ENCODE data around the gene FLAD1.

FLAD1 gene

DNA sequence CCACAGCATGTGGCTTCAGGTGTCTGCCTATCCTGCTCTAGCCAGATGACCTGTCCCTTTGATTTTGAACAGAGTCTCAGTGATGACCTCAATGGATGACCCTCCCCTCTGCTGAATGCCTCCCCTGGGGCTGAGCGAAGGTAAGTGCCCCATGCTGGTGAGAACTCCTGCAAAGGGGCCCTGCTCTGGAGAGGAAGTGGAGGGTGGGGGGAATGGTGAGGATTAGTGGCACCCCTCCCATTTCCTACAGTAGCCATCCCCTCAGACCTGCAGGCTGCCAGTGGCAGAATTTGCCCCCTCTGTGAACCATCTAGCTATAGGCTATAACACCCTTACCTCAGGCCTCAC lies 43.0 kb upstream of the FLAD1 start:
- no peak overlapping the region for H3K9ac ChIP-seq (ENCODE audit: insufficient read length)
- TF ChIP-seq FOXP2 (optimal IDR thresholded peaks at IDR 0.05; ENCODE audit: control extremely low read depth, extremely low read length, insufficient read depth) (no peak), EZH2 (IDR thresholded peaks at IDR 0.05) (no peak), POLR2AphosphoS5 (IDR thresholded peaks at IDR 0.05; ENCODE audit: borderline replicate concordance, low read depth, low read length) (no peak)
- no peaks in the 10 kb centered on the region for H3K9me3 ChIP-seq (ENCODE audit: low read depth, low read length)
- peak overlapping the region; percentile 90 for H3K27ac ChIP-seq
- no peak for DNase-seq (ENCODE audit: low read depth, low spot score)
- no peaks in the 10 kb centered on the region for H3K36me3 ChIP-seq (ENCODE audit: insufficient read depth, low read length)
- peak overlapping the region; percentile 64 for H3K4me3 ChIP-seq

DNA sequence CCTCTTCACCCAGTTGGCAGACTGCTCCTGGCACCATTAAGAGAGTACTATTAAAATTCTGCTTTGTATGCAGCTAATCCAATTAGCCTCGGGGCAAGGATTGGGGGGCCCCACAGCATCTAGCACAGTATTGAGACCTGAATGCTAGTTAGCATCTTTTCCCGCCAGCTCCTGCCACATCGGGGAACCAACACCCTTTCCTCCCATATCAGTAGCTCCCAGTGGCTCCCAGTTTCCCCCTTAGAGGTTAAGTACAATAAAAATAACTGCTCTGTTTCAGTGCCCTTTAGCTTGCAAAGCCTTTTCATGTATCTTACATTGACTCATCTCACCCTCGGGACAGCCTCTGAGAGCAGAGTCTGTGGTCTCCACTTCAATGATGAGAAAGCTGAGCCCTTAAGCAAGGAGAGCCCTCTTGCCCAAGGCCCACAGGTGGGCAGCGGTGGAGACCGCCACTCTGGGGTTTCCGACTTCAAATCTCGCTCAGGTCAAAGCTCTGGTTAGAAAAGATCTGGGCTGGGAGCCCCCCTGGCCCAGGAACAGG lies 42.4 kb upstream of the FLAD1 start:
- H3K4me3 ChIP-seq: peak overlapping the region; percentile 64
- peak overlapping the region; percentile 90 for H3K27ac ChIP-seq
- H3K9ac ChIP-seq (ENCODE audit: insufficient read length): peak overlapping the region; percentile 34
- H3K36me3 ChIP-seq (ENCODE audit: insufficient read depth, low read length): no peaks in the 10 kb centered on the region
- peak; percentile 79 for DNase-seq (ENCODE audit: low read depth, low spot score)
- TF ChIP-seq EZH2 (IDR thresholded peaks at IDR 0.05): no peak
- no peak for TF ChIP-seq FOXP2 (optimal IDR thresholded peaks at IDR 0.05; ENCODE audit: control extremely low read depth, extremely low read length, insufficient read depth)
- peak; percentile 34; the same call in 1 of the 2 replicates for TF ChIP-seq POLR2AphosphoS5 (IDR thresholded peaks at IDR 0.05; ENCODE audit: borderline replicate concordance, low read depth, low read length)
- H3K9me3 ChIP-seq (ENCODE audit: low read depth, low read length): no peaks in the 10 kb centered on the region

GRCh38 chr1:154941333-154942013 lies 41.7 kb upstream of the FLAD1 start:
- no peaks in the 10 kb centered on the region for H3K36me3 ChIP-seq (ENCODE audit: insufficient read depth, low read length)
- no peak overlapping the region for H3K4me3 ChIP-seq
- peak overlapping the region; percentile 90 for H3K27ac ChIP-seq
- TF ChIP-seq EZH2 (IDR thresholded peaks at IDR 0.05) (no peak), POLR2AphosphoS5 (IDR thresholded peaks at IDR 0.05; ENCODE audit: borderline replicate concordance, low read depth, low read length) (no peak), FOXP2 (optimal IDR thresholded peaks at IDR 0.05; ENCODE audit: control extremely low read depth, extremely low read length, insufficient read depth) (no peak)
- H3K9me3 ChIP-seq (ENCODE audit: low read depth, low read length): no peaks in the 10 kb centered on the region
- DNase-seq (ENCODE audit: low read depth, low spot score): no peak
- no peak overlapping the region for H3K9ac ChIP-seq (ENCODE audit: insufficient read length)

DNA sequence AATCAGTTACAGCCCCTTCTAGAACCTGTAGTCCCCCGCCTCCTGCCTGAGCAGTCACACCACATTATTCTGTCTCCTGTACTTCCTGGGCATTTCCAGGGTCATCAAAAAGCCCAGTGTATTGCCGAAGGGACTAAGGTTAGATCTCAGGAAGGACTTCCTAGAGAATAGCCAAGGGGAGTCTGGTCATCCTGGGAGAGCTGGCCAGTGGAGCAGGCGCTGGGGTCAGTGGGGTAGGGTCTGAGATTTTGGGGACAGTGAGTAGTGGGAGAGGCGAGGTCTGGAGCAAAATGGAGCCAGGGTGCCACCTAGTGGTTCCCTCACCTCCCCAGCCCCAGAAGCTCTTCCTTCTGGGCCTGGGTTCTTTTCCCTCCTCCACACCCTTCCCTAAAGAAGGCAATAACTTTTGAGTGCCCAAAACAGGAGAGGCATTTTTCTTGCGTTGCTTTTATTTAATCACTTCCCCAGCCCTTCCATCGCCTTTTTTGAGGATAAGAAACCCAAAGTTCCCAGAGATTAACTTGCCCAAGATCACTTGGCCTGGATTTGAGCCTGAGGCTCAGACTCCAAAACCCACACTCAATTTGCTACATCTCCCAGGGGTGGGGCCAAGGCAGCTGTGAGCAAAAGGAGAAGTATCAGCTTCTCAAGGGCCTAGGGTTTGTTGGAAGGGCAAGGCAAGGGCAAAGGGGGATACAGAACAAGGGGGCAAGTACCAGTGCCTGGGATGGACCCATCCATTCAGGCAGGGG lies 39.3 kb upstream of the FLAD1 start:
- H3K4me3 ChIP-seq: 0 out of 2 replicates have a peak overlapping the region, but pooled peaks have one; percentile 23
- no peak for DNase-seq (ENCODE audit: low read depth, low spot score)
- peak overlapping the region; percentile 49 for H3K9ac ChIP-seq (ENCODE audit: insufficient read length)
- H3K36me3 ChIP-seq (ENCODE audit: insufficient read depth, low read length): no peaks in the 10 kb centered on the region
- TF ChIP-seq FOXP2 (optimal IDR thresholded peaks at IDR 0.05; ENCODE audit: control extremely low read depth, extremely low read length, insufficient read depth): no peak
- no peak for TF ChIP-seq POLR2AphosphoS5 (IDR thresholded peaks at IDR 0.05; ENCODE audit: borderline replicate concordance, low read depth, low read length)
- TF ChIP-seq EZH2 (IDR thresholded peaks at IDR 0.05): no peak
- no peaks in the 10 kb centered on the region for H3K9me3 ChIP-seq (ENCODE audit: low read depth, low read length)
- H3K27ac ChIP-seq: peak overlapping the region; percentile 90

GRCh38 chr1:154944401-154945159 lies 38.6 kb upstream of the FLAD1 start:
- peak overlapping the region; percentile 49 for H3K9ac ChIP-seq (ENCODE audit: insufficient read length)

DNA sequence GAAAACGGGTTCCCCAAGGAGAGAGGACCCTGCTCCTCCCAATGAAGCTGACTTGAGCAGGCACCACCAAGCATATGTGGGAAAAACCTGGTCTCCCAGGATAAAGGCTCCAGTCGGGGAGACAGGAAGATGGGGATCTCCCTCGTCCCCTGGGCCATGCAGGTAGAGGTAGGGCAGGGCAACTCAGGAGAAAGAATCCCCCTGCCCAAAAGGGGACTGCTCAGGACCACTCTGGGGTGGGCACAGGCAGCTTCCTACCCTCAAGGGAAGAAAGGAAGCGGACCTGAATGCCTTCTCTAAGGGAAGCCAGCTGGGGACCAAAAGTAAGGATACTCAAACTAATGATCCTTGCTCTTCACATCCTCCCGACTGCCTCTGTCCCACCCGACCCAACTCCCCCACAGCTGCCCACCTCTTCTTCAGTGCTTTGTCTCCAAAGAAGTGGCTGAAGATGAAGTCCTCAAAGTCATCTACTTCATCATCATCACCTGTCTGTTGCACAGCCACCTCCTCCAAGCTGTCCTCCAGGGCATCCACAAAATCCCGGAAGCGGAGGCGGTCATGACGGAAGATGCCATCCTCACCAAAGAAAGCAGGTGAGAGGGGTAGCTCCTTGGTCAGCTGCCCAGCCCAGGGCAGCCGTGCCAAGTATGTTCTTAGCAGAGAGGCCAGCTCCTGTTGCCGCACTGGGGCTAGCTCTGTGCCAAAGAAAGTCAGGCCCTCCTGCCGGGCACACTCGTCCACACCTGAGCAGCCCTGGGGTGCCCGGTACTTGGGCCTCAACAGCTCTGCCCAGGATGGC lies 37.8 kb upstream of the FLAD1 start:
- H3K9ac ChIP-seq (ENCODE audit: insufficient read length): no peak overlapping the region
- no peak for DNase-seq (ENCODE audit: low read depth, low spot score)
- no peak for TF ChIP-seq FOXP2 (optimal IDR thresholded peaks at IDR 0.05; ENCODE audit: control extremely low read depth, extremely low read length, insufficient read depth)
- TF ChIP-seq POLR2AphosphoS5 (IDR thresholded peaks at IDR 0.05; ENCODE audit: borderline replicate concordance, low read depth, low read length): no peak
- no peak for TF ChIP-seq EZH2 (IDR thresholded peaks at IDR 0.05)
- H3K36me3 ChIP-seq (ENCODE audit: insufficient read depth, low read length): no peaks in the 10 kb centered on the region
- no peak overlapping the region for H3K27ac ChIP-seq
- H3K4me3 ChIP-seq: no peak overlapping the region
- H3K9me3 ChIP-seq (ENCODE audit: low read depth, low read length): no peaks in the 10 kb centered on the region

More at GRCh38 chr1:154944401-154945159, 38.6 kb upstream of the FLAD1 start:
- no peaks in the 10 kb centered on the region for H3K36me3 ChIP-seq (ENCODE audit: insufficient read depth, low read length)
- TF ChIP-seq FOXP2 (optimal IDR thresholded peaks at IDR 0.05; ENCODE audit: control extremely low read depth, extremely low read length, insufficient read depth): no peak
- no peak for TF ChIP-seq POLR2AphosphoS5 (IDR thresholded peaks at IDR 0.05; ENCODE audit: borderline replicate concordance, low read depth, low read length)
- TF ChIP-seq EZH2 (IDR thresholded peaks at IDR 0.05): no peak
- no peak for DNase-seq (ENCODE audit: low read depth, low spot score)
- H3K9me3 ChIP-seq (ENCODE audit: low read depth, low read length): no peaks in the 10 kb centered on the region
- H3K4me3 ChIP-seq: no peak overlapping the region
- peak overlapping the region; percentile 90 for H3K27ac ChIP-seq

GRCh38 chr1:154945962-154946850 lies 36.9 kb upstream of the FLAD1 start:
- no peaks in the 10 kb centered on the region for H3K36me3 ChIP-seq (ENCODE audit: insufficient read depth, low read length)
- TF ChIP-seq FOXP2 (optimal IDR thresholded peaks at IDR 0.05; ENCODE audit: control extremely low read depth, extremely low read length, insufficient read depth) (no peak), POLR2AphosphoS5 (IDR thresholded peaks at IDR 0.05; ENCODE audit: borderline replicate concordance, low read depth, low read length) (no peak), EZH2 (IDR thresholded peaks at IDR 0.05) (no peak)
- H3K9ac ChIP-seq (ENCODE audit: insufficient read length): no peak overlapping the region
- 0 out of 2 replicates have a peak overlapping the region, but pooled peaks have one; percentile 40 for H3K27ac ChIP-seq
- no peak overlapping the region for H3K4me3 ChIP-seq
- no peaks in the 10 kb centered on the region for H3K9me3 ChIP-seq (ENCODE audit: low read depth, low read length)
- no peak for DNase-seq (ENCODE audit: low read depth, low spot score)

Data from SK-N-MC (cell line).